Epithelial cell of proximal tubule (primary cell): ENCODE results near the gene CD52. TPM values are rescaled to one million over a fixed set of nuclear protein-coding genes. Genes with fewer than 3 reads are reported as not detected.
A peak's percentile ranks its signal among the peaks of the same experiment; 100 is the strongest.

Experiments used
- DNase-seq: peaks from one replicate; pipeline ENCODE4 v3.0.0-alpha.2; 2011; ENCODE audit warnings: low read depth
- H3K4me3 ChIP-seq: 2 replicates; pipeline ENCODE4 v1.5.1; 2011; ENCODE audit warnings: low read depth, mild to moderate bottlenecking, low read length
- CTCF ChIP-seq: conservative IDR thresholded peaks from 2 replicates; pipeline ENCODE4 v1.5.1; 2012; ENCODE audit warnings: low read depth, mild to moderate bottlenecking, low read length
- total RNA-seq: library from RNA; depleted of rRNA; stranded (reverse); fragments of >200 nt; gene quantifications from 2 replicates; pipeline ENCODE4 v1.2.3, GENCODE V29; 2015

The CD52 gene
- total RNA-seq, 1 donor from 2014 or later, result not detected

DNA sequence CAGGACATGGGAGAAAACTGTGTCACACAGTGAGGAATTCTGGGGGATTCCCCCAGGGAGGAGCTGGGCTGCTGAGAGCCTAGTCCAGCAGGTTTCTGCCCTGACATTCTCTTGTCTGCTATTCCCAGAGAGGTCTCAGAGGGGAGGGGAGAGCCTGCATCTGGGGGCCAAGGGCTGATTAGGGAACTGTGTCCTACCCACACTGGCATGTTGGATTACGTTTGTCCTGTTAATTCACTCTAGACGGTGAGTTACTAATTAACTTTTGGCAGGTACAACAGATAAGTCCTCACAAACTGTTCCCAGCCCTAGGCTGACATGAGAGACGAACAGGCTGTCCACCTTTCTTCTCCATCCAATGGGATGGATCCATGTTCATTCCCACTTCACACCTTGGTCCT lies 40.5 kb upstream of the CD52 start:
- no peak for TF ChIP-seq CTCF
- DNase-seq, result no peak
- H3K4me3 ChIP-seq, result no peak overlapping the region

- DNase-seq, result no peak
- H3K4me3 ChIP-seq, result no peak overlapping the region
- TF ChIP-seq CTCF, result no peak
Observed at GRCh38 chr1:26277719-26278118, 40.0 kb upstream of the CD52 start.

- no peak overlapping the region for H3K4me3 ChIP-seq
- no peak for TF ChIP-seq CTCF
Observed at GRCh38 chr1:26278303-26278702, 39.5 kb upstream of the CD52 start.

DNA sequence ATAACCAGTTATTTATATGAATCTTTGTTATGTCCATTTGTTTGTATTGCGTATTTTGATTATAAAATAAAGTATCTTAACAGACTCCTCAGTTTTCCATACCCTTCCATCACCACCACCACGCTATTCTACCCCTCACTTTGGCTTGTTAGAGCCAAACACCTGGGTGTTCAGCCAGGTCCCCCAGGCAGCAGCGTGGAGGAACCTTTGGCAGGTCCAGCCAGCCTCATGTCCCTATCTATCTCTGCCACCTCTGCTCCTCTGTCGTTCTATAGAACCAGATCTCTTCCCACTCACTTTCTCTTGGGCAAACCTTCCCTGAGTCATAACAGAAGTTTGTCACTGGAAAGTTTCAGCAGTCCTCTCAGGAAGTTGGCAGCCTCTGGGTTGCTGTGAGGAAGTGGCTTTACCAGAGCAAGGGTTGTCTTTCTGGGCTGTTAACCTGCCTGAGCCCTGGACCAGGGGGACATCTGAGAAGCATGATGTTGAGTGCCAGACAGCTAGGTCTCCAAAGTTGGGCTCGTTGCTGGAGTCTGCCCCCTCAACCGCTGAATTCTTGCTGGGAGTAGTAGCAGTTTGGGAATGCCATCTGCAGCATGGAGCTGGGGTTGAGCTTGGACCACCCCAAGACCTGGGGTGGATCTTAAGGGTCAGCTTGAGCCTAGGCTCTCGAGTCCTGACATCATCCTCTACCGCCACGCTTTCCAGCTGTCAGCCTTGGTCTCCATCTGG lies 38.9 kb upstream of the CD52 start:
- TF ChIP-seq CTCF, result no peak
- H3K4me3 ChIP-seq, result peak overlapping the region; percentile 95
- DNase-seq, result no peak

More at GRCh38 chr1:26278303-26278702, 39.5 kb upstream of the CD52 start:
- DNase-seq, result no peak

GRCh38 chr1:26279456-26280332 lies 38.1 kb upstream of the CD52 start, which contains the start of gene SH3BGRL3:
Gene SH3BGRL3 (plus strand): TSS chr1:26280086. CDS start chr1:26280156, 70 bp downstream.
- peak; percentile 65 for TF ChIP-seq CTCF
- peak within 1 kb of the TSS; percentile 95 for H3K4me3 ChIP-seq
- no peak for DNase-seq

DNA sequence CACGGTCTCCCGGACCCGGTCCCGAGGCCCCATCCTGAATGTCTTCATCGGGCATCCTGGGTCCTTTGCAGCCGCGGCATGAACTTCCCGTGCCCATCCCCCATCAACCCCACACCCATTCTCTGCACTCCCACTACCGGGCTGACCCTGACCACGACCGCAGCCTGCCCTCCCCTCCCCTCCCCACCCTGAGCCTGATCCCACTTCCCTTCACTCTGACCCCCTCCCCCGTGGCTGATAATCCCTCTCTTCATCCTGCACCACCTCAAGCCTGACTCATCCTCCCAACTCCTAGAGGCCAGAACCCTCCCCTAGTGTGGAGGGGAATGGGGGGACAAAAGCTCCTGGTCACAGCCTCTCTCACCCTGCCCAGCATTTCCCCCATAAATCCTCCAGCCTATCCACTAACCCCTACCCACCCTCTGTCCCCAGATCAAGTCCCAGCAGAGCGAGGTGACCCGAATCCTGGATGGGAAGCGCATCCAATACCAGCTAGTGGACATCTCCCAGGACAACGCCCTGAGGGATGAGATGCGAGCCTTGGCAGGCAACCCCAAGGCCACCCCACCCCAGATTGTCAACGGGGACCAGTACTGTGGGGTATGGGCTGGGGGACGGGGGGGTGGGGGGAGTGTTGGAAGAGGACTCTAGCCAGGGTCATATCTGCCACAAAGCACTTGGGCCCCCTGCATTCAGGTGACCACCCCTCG lies 37.3 kb upstream of the CD52 start:
- DNase-seq, result no peak
- no peak for TF ChIP-seq CTCF
- H3K4me3 ChIP-seq, result peak overlapping the region; percentile 95
